GM19438 (cell line): Measurements from ENCODE around the gene FBN1.
A peak's percentile ranks its signal among the peaks of the same experiment; 100 is the strongest.

Experiments
- ATAC-seq: cut with Tn5 transposase; IDR thresholded peaks from one replicate; pipeline ENCODE4 v1.9.1; 2021; ENCODE audit warnings: low read depth; ENCODE audit not compliant: unreplicated experiment

FBN1 gene

GRCh38 chr15:48645558-48646330 lies at the start of gene FBN1:
TSS of gene FBN1 (minus strand) at chr15:48645709. CDS start at chr15:48644769, 940 bp downstream.
- peak; percentile 63 for ATAC-seq

GRCh38 chr15:48693484-48693883 lies 48.0 kb upstream of the FBN1 start:
- no peak for ATAC-seq

GRCh38 chr15:48688493-48688892 lies 43.0 kb upstream of the FBN1 start:
- ATAC-seq = no peak

- no peak for ATAC-seq
Observed at GRCh38 chr15:48683991-48684765, 38.7 kb upstream of the FBN1 start.

GRCh38 chr15:48682942-48683651 lies 37.6 kb upstream of the FBN1 start:
- ATAC-seq = no peak

GRCh38 chr15:48681353-48681752 lies 35.8 kb upstream of the FBN1 start:
- ATAC-seq = no peak

GRCh38 chr15:48680841-48681240 lies 35.3 kb upstream of the FBN1 start:
- no peak for ATAC-seq

GRCh38 chr15:48679952-48680351 lies 34.4 kb upstream of the FBN1 start:
- ATAC-seq = no peak

GRCh38 chr15:48678851-48679250 lies 33.3 kb upstream of the FBN1 start:
- no peak for ATAC-seq

GRCh38 chr15:48677821-48678220 lies 32.3 kb upstream of the FBN1 start:
- no peak for ATAC-seq

- no peak for ATAC-seq
Observed at GRCh38 chr15:48675436-48675835, 29.9 kb upstream of the FBN1 start.

GRCh38 chr15:48674876-48675275 lies 29.4 kb upstream of the FBN1 start:
- ATAC-seq = no peak

- ATAC-seq = no peak
Observed at GRCh38 chr15:48672206-48672605, 26.7 kb upstream of the FBN1 start.

GRCh38 chr15:48671103-48672022 lies 25.9 kb upstream of the FBN1 start:
- ATAC-seq = no peak

- ATAC-seq = no peak
Observed at GRCh38 chr15:48667701-48668100, 22.2 kb upstream of the FBN1 start.

GRCh38 chr15:48664436-48664835 lies 18.9 kb upstream of the FBN1 start:
- no peak for ATAC-seq

GRCh38 chr15:48657950-48658591 lies 12.6 kb upstream of the FBN1 start:
- no peak for ATAC-seq

- no peak for ATAC-seq
Observed at GRCh38 chr15:48654801-48655200, 9.3 kb upstream of the FBN1 start.

GRCh38 chr15:48653913-48654670 lies 8.6 kb upstream of the FBN1 start:
- no peak for ATAC-seq
